Astrocyte (in vitro differentiated cells and primary cell): ENCODE results near the gene TWIST2. TPM values are rescaled to one million over a fixed set of nuclear protein-coding genes. Genes with fewer than 3 reads are reported as not detected.

Experiments
- DNase-seq: peaks from one replicate; pipeline ENCODE4 v3.0.0-alpha.2; 2010; ENCODE audit warnings: low read depth
- FAIRE-seq: peaks from 2 replicates; lab custom pipeline; 2011; peaks lifted over from hg19 to GRCh38; lab: Jason Lieb, UNC
- H2AFZ ChIP-seq: 2 replicates; pipeline ENCODE4 v1.6.0; 2012; ENCODE audit warnings: low read depth, low read length, inconsistent platforms
- H3K27ac ChIP-seq: 2 replicates; pipeline ENCODE4 v1.5.1; 2011; ENCODE audit warnings: low read depth, low read length, inconsistent platforms
- H3K27me3 ChIP-seq: 2 replicates; pipeline ENCODE4 v1.6.0; 2011; ENCODE audit warnings: low read length, inconsistent platforms; ENCODE audit not compliant: insufficient read depth
- H3K36me3 ChIP-seq: 2 replicates; pipeline ENCODE4 v1.5.1; 2011; ENCODE audit warnings: low read length, inconsistent platforms; ENCODE audit not compliant: insufficient read depth
- H3K4me1 ChIP-seq: 2 replicates; pipeline ENCODE4 v1.5.1; 2011; ENCODE audit warnings: low read length, inconsistent platforms; ENCODE audit not compliant: insufficient read depth
- H3K4me2 ChIP-seq: 2 replicates; pipeline ENCODE4 v1.6.0; 2012; ENCODE audit warnings: low read length, inconsistent platforms
- H3K4me3 ChIP-seq: 2 replicates; pipeline ENCODE4 v1.5.1; 2011; ENCODE audit warnings: low read depth, mild to moderate bottlenecking, low read length, inconsistent platforms; ENCODE audit not compliant: insufficient read depth
- H3K79me2 ChIP-seq: 2 replicates; pipeline ENCODE4 v1.6.0; 2012; ENCODE audit warnings: mild to moderate bottlenecking, low read length, inconsistent platforms; ENCODE audit not compliant: insufficient read depth
- H3K9ac ChIP-seq: 2 replicates; pipeline ENCODE4 v1.6.0; 2012; ENCODE audit warnings: mild to moderate bottlenecking, low read length, inconsistent platforms
- H3K9me3 ChIP-seq: 2 replicates; pipeline ENCODE4 v1.5.1; 2012; ENCODE audit warnings: low read depth, mild to moderate bottlenecking, low read length, inconsistent platforms; ENCODE audit not compliant: insufficient read depth
- H4K20me1 ChIP-seq: 2 replicates; pipeline ENCODE4 v1.6.0; 2012; ENCODE audit warnings: low read length, inconsistent platforms; ENCODE audit not compliant: insufficient read depth
- H3K27ac Mint-ChIP-seq: one replicate; pipeline ENCODE4 v1.8.0; 2021; ENCODE audit warnings: mild to moderate bottlenecking, mixed read lengths; ENCODE audit not compliant: unreplicated experiment
- H3K27me3 Mint-ChIP-seq: one replicate; pipeline ENCODE4 v1.8.0; 2021; ENCODE audit warnings: low read depth, mixed read lengths; ENCODE audit not compliant: unreplicated experiment
- H3K36me3 Mint-ChIP-seq: one replicate; pipeline ENCODE4 v1.8.0; 2021; ENCODE audit warnings: low read depth, mixed read lengths; ENCODE audit not compliant: unreplicated experiment
- H3K4me1 Mint-ChIP-seq: one replicate; pipeline ENCODE4 v1.8.0; 2021; ENCODE audit warnings: low read depth, mixed read lengths; ENCODE audit not compliant: unreplicated experiment
- H3K4me3 Mint-ChIP-seq: one replicate; pipeline ENCODE4 v1.8.0; 2021; ENCODE audit warnings: mild to moderate bottlenecking, moderate library complexity, mixed read lengths; ENCODE audit not compliant: unreplicated experiment
- H3K9me3 Mint-ChIP-seq: one replicate; pipeline ENCODE4 v1.8.0; 2021; ENCODE audit warnings: mild to moderate bottlenecking, mixed read lengths; ENCODE audit not compliant: unreplicated experiment
- EZH2 ChIP-seq: IDR thresholded peaks from 2 replicates; pipeline ENCODE4 v1.6.1; 2012; ENCODE audit warnings: mild to moderate bottlenecking, low read length, inconsistent platforms; ENCODE audit not compliant: insufficient read depth
- total RNA-seq: library from RNA; stranded (reverse); gene quantifications from 2 replicates; pipeline ENCODE4 v1.2.1, GENCODE V29; 2021
- TF ChIP-seq, protein P1 (sequence below): IDR thresholded peaks from 2 replicates; pipeline ENCODE4 v1.5.1; 2011; ENCODE audit warnings: low read depth, mild to moderate bottlenecking, inconsistent platforms, low read length, moderate library complexity; ENCODE audit not compliant: insufficient read depth

The TWIST2 gene
- total RNA-seq, 1 donor from 2014 or later, result 3.2 TPM

GRCh38 chr2:238943338-238944067, 95.6 kb downstream of the TWIST2 start:
- no peak overlapping the region for H3K4me2 ChIP-seq
- TF ChIP-seq, protein P1, sequence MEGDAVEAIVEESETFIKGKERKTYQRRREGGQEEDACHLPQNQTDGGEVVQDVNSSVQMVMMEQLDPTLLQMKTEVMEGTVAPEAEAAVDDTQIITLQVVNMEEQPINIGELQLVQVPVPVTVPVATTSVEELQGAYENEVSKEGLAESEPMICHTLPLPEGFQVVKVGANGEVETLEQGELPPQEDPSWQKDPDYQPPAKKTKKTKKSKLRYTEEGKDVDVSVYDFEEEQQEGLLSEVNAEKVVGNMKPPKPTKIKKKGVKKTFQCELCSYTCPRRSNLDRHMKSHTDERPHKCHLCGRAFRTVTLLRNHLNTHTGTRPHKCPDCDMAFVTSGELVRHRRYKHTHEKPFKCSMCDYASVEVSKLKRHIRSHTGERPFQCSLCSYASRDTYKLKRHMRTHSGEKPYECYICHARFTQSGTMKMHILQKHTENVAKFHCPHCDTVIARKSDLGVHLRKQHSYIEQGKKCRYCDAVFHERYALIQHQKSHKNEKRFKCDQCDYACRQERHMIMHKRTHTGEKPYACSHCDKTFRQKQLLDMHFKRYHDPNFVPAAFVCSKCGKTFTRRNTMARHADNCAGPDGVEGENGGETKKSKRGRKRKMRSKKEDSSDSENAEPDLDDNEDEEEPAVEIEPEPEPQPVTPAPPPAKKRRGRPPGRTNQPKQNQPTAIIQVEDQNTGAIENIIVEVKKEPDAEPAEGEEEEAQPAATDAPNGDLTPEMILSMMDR, result no peak
- no peak for TF ChIP-seq EZH2
- no peak overlapping the region for H2AFZ ChIP-seq
- no peak for DNase-seq
- peaks cover 2% of the 10 kb centered on the region for H3K9me3 ChIP-seq
- Mint-ChIP-seq H3K27ac (no peak overlapping the region), H3K27me3 (peaks cover 15% of the 10 kb centered on the region), H3K4me3 (no peak overlapping the region), H3K9me3 (peaks cover 4% of the 10 kb centered on the region), H3K4me1 (peaks cover 9% of the 10 kb centered on the region), H3K36me3 (no peaks in the 10 kb centered on the region)
- no peaks in the 10 kb centered on the region for H4K20me1 ChIP-seq
- H3K9ac ChIP-seq, result peak overlapping the region; percentile 7
- no peak for FAIRE-seq
- peaks cover 27% of the 10 kb centered on the region for H3K4me1 ChIP-seq
- no peak overlapping the region for H3K27ac ChIP-seq
- no peak overlapping the region for H3K4me3 ChIP-seq
- H3K36me3 ChIP-seq, result no peaks in the 10 kb centered on the region
- H3K27me3 ChIP-seq, result no peaks in the 10 kb centered on the region
- no peaks in the 10 kb centered on the region for H3K79me2 ChIP-seq

DNA sequence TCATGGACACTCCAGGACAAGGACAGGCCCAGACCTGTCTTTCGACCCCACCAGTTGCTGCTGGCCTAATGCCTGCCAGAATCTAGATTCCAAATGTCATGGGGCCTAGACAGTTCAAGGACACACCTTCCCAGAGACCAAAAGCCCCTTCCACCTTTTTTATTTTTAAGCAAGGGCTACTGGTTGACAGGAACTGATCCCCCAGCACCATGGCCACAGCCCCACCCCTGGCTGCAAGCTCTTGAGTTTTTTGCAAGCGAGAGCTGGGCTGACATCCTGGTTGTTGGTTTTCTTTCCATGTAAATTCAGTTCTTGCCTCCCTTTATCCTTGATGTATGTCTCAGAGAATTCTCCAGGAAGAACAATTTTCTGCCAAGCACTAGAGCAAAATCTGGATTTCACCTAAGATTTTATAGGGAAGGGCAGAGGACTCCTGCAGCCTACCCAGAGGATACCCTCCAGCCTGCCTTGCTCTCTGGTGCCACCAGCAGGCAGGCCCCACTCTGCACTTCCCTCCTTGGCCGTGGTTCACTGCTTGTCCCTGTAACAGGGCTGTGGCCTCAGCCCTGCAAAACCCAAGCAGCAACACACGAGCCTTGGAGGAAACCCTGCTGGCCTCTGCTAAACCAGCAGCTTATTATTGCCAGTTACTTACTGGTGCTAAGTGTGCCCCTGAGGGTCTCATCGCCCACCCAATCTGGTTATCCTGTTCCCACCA, 97.7 kb downstream of the TWIST2 start:
- H3K4me1 ChIP-seq, result peaks cover 38% of the 10 kb centered on the region
- H3K4me3 ChIP-seq, result no peak overlapping the region
- no peaks in the 10 kb centered on the region for H3K36me3 Mint-ChIP-seq
- H3K4me2 ChIP-seq, result no peak overlapping the region
- peak; percentile 22 for DNase-seq
- peaks cover 2% of the 10 kb centered on the region for H3K9me3 ChIP-seq
- no peak overlapping the region for H3K4me3 Mint-ChIP-seq
- peaks cover 4% of the 10 kb centered on the region for H3K9me3 Mint-ChIP-seq
- no peaks in the 10 kb centered on the region for H3K36me3 ChIP-seq
- peaks cover 15% of the 10 kb centered on the region for H3K27me3 Mint-ChIP-seq
- no peaks in the 10 kb centered on the region for H3K79me2 ChIP-seq
- FAIRE-seq, result no peak
- no peaks in the 10 kb centered on the region for H3K27me3 ChIP-seq
- H4K20me1 ChIP-seq, result no peaks in the 10 kb centered on the region
- H3K27ac ChIP-seq, result no peak overlapping the region
- TF ChIP-seq EZH2, result no peak
- TF ChIP-seq, protein P1, result peak; percentile 46
- no peak overlapping the region for H3K9ac ChIP-seq
- no peak overlapping the region for H2AFZ ChIP-seq
- peaks cover 14% of the 10 kb centered on the region for H3K4me1 Mint-ChIP-seq
- no peak overlapping the region for H3K27ac Mint-ChIP-seq
